ENCODE measurements around the gene DAPP1.

DAPP1 gene

DNA sequence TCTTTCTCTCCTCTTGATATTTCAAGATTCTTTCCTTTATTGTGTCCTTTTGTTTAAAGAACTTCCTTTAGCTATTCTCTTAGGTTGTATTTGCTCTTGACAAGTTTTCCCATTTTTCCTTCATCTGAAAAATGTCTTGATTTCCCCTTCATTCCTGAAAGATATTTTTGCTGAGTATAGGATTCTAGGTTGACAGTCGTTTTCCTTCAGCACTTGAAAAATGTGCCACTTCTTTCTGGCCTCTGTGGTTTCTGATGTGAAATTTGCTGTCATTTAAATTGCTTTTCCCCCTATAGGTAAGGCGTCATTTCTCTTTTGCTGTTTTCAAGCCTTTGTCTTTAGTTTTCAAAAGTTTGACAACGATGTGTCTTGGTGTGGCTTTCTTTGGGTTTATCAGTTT, 100.9 kb downstream of the DAPP1 start:
- no peak for DNase-seq (ENCODE audit: low spot score)

DNA sequence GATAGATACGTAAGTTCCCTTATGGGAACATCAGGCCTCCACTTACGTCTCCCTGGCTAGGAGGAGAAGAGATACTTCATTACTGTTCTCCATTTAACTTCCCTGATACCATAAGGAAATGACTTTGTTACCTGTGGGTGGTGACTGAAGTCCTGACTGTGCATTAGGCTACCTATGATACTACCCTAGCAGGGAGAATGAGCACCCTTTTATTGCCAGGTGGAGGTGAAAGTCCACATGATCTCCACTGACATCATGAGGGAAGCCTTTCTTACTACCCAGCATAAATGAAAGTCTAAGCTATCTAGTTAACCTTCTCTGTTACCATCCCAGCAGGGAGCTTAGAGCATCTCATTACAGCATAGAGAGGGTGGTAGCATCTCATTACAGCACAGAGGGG, 102.0 kb downstream of the DAPP1 start:
- DNase-seq (ENCODE audit: low spot score): no peak

All from putamen (tissue), 1 donor.